NCI-H1417 (cell line): ENCODE data around the gene ADGRE3.

Source experiments
- DNase-seq, 3 experiments: peaks; one replicate each; lab custom pipeline; 2025; lab: John Stamatoyannopoulos, UW

ADGRE3 gene

DNA sequence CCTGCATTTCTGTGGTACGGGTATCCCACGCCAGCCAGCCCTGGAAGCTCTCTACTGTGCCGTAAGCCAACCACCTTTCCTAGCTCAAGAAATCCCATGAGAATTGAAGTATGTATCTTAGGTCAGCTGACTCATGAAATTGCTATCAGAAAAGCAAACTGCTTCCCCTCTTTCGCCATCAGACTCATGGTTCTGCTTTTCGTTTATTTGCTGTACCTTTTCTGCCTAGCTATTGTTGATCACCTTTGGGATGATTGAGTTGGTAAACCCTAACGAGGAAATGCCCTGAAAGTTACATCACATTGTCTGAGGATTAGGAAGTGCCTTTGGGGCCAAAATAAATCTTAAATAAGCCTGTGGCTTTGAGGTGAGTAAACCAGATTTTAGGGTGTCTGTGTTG, at the start of gene ADGRE3:
ADGRE3 (minus strand) TSS at position 81 of the 400 bp plus-strand sequence; CDS start at position 7, 74 bp downstream.
- no peak for DNase-seq

GRCh38 chr19:14722127-14722526, 47.5 kb upstream of the ADGRE3 start:
- DNase-seq: no peak

GRCh38 chr19:14719162-14719561, 44.5 kb upstream of the ADGRE3 start:
- DNase-seq: no peak

DNA sequence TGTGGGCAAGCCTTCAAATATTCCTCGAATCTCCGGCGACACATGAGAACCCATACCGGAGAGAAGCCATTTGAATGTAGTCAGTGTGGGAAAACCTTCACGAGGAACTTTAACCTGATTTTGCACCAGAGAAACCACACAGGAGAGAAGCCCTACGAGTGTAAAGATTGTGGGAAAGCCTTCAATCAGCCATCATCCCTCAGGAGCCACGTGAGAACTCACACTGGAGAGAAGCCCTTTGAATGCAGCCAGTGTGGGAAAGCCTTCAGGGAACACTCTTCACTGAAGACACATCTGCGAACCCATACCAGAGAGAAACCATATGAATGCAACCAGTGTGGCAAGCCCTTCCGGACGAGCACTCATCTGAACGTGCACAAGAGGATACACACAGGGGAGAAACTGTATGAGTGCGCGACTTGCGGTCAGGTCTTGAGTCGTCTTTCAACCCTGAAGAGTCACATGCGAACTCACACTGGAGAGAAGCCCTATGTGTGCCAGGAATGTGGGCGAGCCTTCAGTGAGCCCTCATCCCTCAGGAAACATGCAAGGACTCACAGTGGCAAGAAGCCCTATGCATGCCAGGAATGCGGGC, 44.0 kb upstream of the ADGRE3 start:
- no peak for DNase-seq

- DNase-seq: no peak
Observed at GRCh38 chr19:14715841-14716240, 41.2 kb upstream of the ADGRE3 start.

DNA sequence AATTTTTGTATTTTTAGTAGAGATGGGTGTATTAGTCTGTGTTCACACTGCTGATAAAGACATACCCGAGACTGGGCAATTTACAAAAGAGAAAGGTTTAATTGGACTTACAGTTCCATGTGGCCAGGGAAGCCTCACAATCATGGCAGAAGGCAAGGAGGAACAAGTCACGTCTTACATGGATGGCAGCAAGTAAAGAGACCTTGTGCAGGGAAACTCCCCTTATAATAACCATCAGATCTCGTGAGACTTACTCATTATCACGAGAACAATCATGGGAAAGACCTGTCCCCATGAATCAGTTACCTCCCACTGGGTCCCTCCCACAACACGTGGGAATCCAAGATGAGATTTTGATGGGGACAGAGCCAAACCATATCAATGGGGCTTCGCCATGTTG, 29.8 kb upstream of the ADGRE3 start:
- DNase-seq: no peak

GRCh38 chr19:14703833-14704232, 29.2 kb upstream of the ADGRE3 start:
- no peak for DNase-seq

GRCh38 chr19:14700711-14701375, 26.2 kb upstream of the ADGRE3 start:
- DNase-seq: no peak

DNA sequence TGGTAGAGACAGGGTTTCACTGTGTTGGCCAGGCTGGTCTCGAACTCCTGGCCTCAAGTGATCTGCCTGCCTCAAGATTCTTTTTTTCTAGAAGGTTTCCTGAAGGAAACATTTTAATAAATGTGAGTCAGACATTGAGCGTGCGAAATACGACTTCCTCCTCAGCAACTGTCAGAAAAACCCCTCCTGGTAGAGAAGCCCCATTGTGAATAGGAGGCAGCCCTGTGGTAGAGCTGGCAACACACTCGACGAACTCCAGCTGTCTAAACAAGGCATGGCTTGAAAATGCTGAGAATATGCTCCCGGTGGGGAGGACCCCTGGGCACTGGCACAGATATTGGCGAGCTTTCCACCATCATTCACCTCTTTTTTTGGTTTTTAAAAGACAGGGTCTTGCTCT, 25.0 kb upstream of the ADGRE3 start:
- no peak for DNase-seq

- no peak for DNase-seq
Observed at GRCh38 chr19:14695471-14695870, 20.8 kb upstream of the ADGRE3 start.

DNA sequence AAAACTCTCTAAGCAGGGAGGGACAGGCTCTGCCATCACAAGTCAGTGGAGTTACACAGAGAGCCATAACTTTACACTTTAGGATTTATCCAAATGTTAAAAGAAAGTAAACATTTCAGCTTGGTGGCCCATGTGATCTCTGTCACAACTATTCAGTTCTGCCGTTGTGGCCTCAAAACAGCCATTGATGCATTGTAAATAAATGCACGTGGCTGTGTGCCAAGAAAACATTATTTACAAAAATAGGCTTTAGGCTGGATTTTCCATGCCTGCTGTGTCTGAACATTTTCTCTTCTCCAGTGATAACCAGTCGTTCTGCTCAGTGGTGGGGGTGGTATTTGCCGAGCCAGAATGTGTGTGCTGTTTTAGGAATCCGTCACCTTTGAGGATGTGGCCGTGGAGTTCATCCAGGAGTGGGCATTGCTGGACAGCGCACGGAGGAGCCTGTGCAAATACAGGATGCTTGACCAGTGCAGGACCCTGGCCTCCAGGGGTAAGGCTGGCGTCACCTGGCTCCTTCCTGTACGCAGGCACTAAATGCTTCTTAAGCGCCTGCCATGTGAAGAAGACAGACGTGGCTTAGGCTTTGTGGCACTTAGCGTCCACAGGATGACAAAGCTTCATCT, 20.1 kb upstream of the ADGRE3 start:
- DNase-seq: no peak

- peak; percentile 84 to 98 (median 96) for DNase-seq
Observed at GRCh38 chr19:14689598-14690503, 15.2 kb upstream of the ADGRE3 start, which contains the start of gene ZNF333. ZNF333 (plus strand) TSS chr19:14690048; CDS start chr19:14693492, 3,444 bp downstream.

GRCh38 chr19:14686411-14686810, 11.8 kb upstream of the ADGRE3 start:
- DNase-seq: peak in 1 of 3 experiments; percentile 31

DNA sequence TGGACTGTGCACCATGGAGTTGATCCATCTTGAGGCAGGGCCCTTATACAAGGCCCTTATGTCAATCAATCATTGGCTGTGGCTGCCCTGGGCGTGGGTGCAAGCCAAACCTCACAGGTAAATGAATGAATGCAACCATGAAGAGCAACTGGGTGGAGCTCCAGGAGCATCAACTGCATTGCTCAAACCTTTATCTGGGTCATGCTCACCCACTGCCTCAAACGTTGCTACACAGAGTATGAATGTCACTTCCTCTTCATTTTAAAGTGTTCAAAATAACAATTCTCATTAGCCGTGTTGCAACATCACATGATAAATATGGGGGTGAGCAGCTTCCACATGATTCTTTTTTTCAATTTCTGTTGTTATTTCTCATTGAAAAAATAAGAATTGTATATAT, 8.8 kb upstream of the ADGRE3 start:
- no peak for DNase-seq

GRCh38 chr19:14682084-14682483, 7.4 kb upstream of the ADGRE3 start:
- DNase-seq: no peak

- DNase-seq: no peak
Observed at GRCh38 chr19:14678199-14678598, 3.6 kb upstream of the ADGRE3 start.

DNA sequence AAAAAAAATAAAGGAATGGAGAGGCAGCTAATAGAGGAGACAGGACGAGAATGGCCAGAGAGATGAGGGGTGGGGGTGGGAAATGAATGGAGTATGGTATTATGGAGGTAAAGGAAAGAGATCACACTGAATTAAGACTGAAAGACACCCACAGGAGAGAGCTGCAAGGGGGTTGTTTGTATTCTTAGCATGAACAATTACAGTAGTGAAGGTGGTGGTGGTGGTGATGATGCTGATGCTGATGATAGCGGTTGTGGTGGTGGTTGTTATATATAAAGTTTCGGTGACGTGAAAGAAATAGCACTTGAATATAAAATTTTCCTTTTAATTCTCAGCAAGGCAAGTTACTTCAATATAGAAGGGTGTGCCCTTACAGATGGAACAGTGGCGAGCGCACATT, 2.8 kb upstream of the ADGRE3 start:
- no peak for DNase-seq

GRCh38 chr19:14676762-14677161, 2.1 kb upstream of the ADGRE3 start:
- no peak for DNase-seq

DNA sequence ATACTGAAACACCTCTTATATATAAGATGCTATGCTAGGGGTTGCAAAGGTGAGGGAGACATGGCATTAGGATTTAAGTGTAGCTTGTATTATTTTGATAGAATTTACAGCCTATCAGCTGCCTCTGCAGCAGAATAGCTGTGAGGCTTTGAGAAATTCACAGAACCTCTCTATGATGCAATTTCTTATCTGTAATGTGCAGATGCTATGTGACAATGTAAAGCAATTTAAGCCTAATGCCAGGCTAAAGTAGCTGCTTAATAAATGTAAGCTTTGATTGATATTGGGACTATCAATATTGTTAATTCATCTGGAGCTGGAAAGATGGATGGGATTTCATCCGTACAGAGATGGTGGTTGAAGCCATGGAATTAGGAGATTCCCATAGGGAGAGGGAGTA, 1.6 kb downstream of the ADGRE3 start:
- no peak for DNase-seq

DNA sequence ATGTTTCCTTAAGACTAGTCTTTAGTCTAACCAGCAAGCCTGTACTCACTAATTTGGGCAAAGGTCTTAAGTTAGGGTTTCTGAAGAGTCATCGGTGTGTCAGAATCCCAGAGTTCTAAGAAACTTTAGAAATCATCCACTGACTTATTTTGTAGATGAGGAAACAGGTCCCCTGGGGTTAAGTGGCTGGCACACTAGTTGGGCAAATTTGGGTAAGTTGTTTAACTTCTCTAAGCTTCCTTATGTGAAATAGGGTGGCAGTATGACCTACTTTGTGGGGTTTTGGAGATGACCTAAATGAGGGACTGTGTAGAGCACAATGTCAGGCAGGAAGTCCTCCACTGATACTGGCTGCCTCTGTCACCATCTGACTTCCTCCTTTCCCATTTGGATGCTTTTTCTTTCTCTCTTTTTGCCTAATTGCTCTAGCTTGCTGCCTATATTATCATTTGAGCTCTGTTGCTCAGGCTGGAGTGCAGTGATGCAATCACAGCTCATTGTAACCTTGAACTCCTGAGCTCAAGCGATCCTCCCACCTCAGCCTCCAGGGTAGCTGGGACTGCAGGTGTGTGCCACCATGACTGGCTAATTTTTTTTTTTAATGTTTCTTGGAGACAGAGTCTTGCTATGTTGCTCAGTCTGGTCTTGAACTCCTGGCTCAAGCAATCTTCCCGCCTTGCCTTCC, 2.3 kb downstream of the ADGRE3 start:
- DNase-seq: no peak

DNA sequence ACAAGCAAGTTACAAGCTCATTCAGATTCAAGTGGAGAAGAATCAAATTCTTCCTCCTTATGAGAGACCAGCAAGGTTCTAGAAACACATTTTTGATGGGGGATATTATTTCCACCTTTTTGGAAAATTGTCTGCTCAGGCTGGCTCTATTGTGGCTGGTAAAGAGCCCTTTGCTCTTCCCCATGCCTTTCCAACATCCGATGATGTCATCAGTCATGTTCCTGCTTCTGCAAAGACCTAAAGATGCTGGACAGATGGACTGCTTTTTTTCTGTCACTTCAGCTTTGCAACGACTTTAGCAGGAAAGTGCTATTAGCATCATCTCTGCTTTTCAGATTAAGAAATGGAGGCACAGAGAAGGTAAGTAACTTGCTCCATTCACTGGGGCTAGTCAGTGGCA, 4.2 kb downstream of the ADGRE3 start:
- DNase-seq: no peak

GRCh38 chr19:14669940-14670339, 4.7 kb downstream of the ADGRE3 start:
- DNase-seq: no peak
